GM19240 (cell line): Measurements from ENCODE around the gene XCL1.
A peak's percentile ranks its signal among the peaks of the same experiment; 100 is the strongest.
"Not testable (repeated sequence)": the region's sequence is repeated elsewhere in the genome, so short reads cannot be mapped to it uniquely, and the experiment has no call there.

Experiments used
- DNase-seq: peaks from one replicate; pipeline ENCODE4 v3.0.0; 2011; ENCODE audit warnings: low spot score; ENCODE audit not compliant: insufficient read length

The XCL1 gene

GRCh38 chr1:168567568-168567967 is 8.8 kb upstream of the XCL1 start:
- no peak for DNase-seq

- DNase-seq, result no peak
Measured at GRCh38 chr1:168568346-168568745, 8.1 kb upstream of the XCL1 start.

- DNase-seq, result no peak
Measured at GRCh38 chr1:168570652-168571051, 5.8 kb upstream of the XCL1 start.

GRCh38 chr1:168572633-168573032 is 3.8 kb upstream of the XCL1 start:
- DNase-seq, result no peak

GRCh38 chr1:168574234-168574633 is 2.2 kb upstream of the XCL1 start:
- DNase-seq, result not testable (repeated sequence)

- DNase-seq, result not testable (repeated sequence)
Measured at GRCh38 chr1:168578531-168579185, 2.3 kb downstream of the XCL1 start.

- DNase-seq, result not testable (repeated sequence)
Measured at GRCh38 chr1:168580290-168580689, 3.9 kb downstream of the XCL1 start.

- not testable (repeated sequence) for DNase-seq
Measured at GRCh38 chr1:168580991-168581390, 4.6 kb downstream of the XCL1 start.

GRCh38 chr1:168581817-168582572 is 5.6 kb downstream of the XCL1 start:
- no peak for DNase-seq

GRCh38 chr1:168582688-168583336 is 6.4 kb downstream of the XCL1 start:
- no peak for DNase-seq

- no peak for DNase-seq
Measured at GRCh38 chr1:168583571-168583970, 7.2 kb downstream of the XCL1 start.

- DNase-seq, result no peak
Measured at GRCh38 chr1:168585191-168585590, 8.8 kb downstream of the XCL1 start.

GRCh38 chr1:168585937-168586336 is 9.5 kb downstream of the XCL1 start:
- DNase-seq, result no peak

- DNase-seq, result no peak
Measured at GRCh38 chr1:168589167-168589566, 12.8 kb downstream of the XCL1 start.

- DNase-seq, result no peak
Measured at GRCh38 chr1:168591066-168591465, 14.7 kb downstream of the XCL1 start.

GRCh38 chr1:168591641-168592250 is 15.3 kb downstream of the XCL1 start:
- no peak for DNase-seq

GRCh38 chr1:168595403-168595802 is 19.0 kb downstream of the XCL1 start:
- not testable (repeated sequence) for DNase-seq

- no peak for DNase-seq
Measured at GRCh38 chr1:168598125-168598524, 21.7 kb downstream of the XCL1 start.

GRCh38 chr1:168598892-168599291 is 22.5 kb downstream of the XCL1 start:
- no peak for DNase-seq

- DNase-seq, result no peak
Measured at GRCh38 chr1:168599641-168600040, 23.2 kb downstream of the XCL1 start.

- no peak for DNase-seq
Measured at GRCh38 chr1:168601051-168601450, 24.6 kb downstream of the XCL1 start.

- DNase-seq, result peak; percentile 64
Measured at GRCh38 chr1:168603501-168604110, 27.2 kb downstream of the XCL1 start.
